Measurements from ENCODE around the gene LCE1E.

The LCE1E gene

GRCh38 chr1:152786077-152786476 lies at the start of gene LCE1E:
Gene LCE1E (plus strand): TSS chr1:152786257. CDS start chr1:152787300, 1,043 bp downstream.
- DNase-seq: no peak
- no peaks in the 10 kb centered on the region for H3K36me3 Mint-ChIP-seq (ENCODE audit: low read depth)
- peaks cover 49% of the 10 kb centered on the region for H3K27me3 Mint-ChIP-seq
- no peaks in the 10 kb centered on the region for H3K4me1 Mint-ChIP-seq (ENCODE audit: low read depth)
- no peak within 1 kb of the TSS for H3K27ac Mint-ChIP-seq
- H3K9me3 Mint-ChIP-seq: no peaks in the 10 kb centered on the region
- H3K4me3 Mint-ChIP-seq: no peak within 1 kb of the TSS

- no peaks in the 10 kb centered on the region for H3K9me3 Mint-ChIP-seq
- no peaks in the 10 kb centered on the region for H3K4me1 Mint-ChIP-seq (ENCODE audit: low read depth)
- H3K36me3 Mint-ChIP-seq (ENCODE audit: low read depth): no peaks in the 10 kb centered on the region
- no peak overlapping the region for H3K27ac Mint-ChIP-seq
- peaks cover 27% of the 10 kb centered on the region for H3K27me3 Mint-ChIP-seq
- no peak for DNase-seq
- no peak overlapping the region for H3K4me3 Mint-ChIP-seq
Observed at GRCh38 chr1:152737997-152738396, 48.1 kb upstream of the LCE1E start.

GRCh38 chr1:152739841-152740240 lies 46.2 kb upstream of the LCE1E start:
- H3K27ac Mint-ChIP-seq: no peak overlapping the region
- peaks cover 30% of the 10 kb centered on the region for H3K27me3 Mint-ChIP-seq
- no peaks in the 10 kb centered on the region for H3K4me1 Mint-ChIP-seq (ENCODE audit: low read depth)
- DNase-seq: no peak
- H3K4me3 Mint-ChIP-seq: no peak overlapping the region
- H3K9me3 Mint-ChIP-seq: no peaks in the 10 kb centered on the region
- H3K36me3 Mint-ChIP-seq (ENCODE audit: low read depth): no peaks in the 10 kb centered on the region

- Mint-ChIP-seq H3K4me1 (ENCODE audit: low read depth) (no peaks in the 10 kb centered on the region), H3K9me3 (no peaks in the 10 kb centered on the region), H3K27me3 (peaks cover 36% of the 10 kb centered on the region), H3K27ac (no peak overlapping the region), H3K4me3 (no peak overlapping the region), H3K36me3 (ENCODE audit: low read depth) (no peaks in the 10 kb centered on the region)
- no peak for DNase-seq
Observed at GRCh38 chr1:152741656-152742055, 44.4 kb upstream of the LCE1E start.

GRCh38 chr1:152743371-152744145 lies 42.5 kb upstream of the LCE1E start:
- Mint-ChIP-seq H3K36me3 (ENCODE audit: low read depth) (no peaks in the 10 kb centered on the region), H3K9me3 (no peaks in the 10 kb centered on the region), H3K27me3 (peaks cover 39% of the 10 kb centered on the region), H3K4me3 (no peak overlapping the region), H3K27ac (no peak overlapping the region), H3K4me1 (ENCODE audit: low read depth) (no peaks in the 10 kb centered on the region)
- DNase-seq: no peak

GRCh38 chr1:152745289-152745704 lies 40.8 kb upstream of the LCE1E start:
- DNase-seq: no peak
- H3K9me3 Mint-ChIP-seq: no peaks in the 10 kb centered on the region
- peaks cover 41% of the 10 kb centered on the region for H3K27me3 Mint-ChIP-seq

GRCh38 chr1:152745765-152746444 lies 40.2 kb upstream of the LCE1E start:
- Mint-ChIP-seq H3K9me3 (no peaks in the 10 kb centered on the region), H3K36me3 (ENCODE audit: low read depth) (no peaks in the 10 kb centered on the region), H3K27me3 (peaks cover 46% of the 10 kb centered on the region), H3K27ac (no peak overlapping the region), H3K4me1 (ENCODE audit: low read depth) (no peaks in the 10 kb centered on the region), H3K4me3 (no peak overlapping the region)
- no peak for DNase-seq

More at GRCh38 chr1:152745289-152745704, 40.8 kb upstream of the LCE1E start:
- Mint-ChIP-seq H3K27ac (no peak overlapping the region), H3K36me3 (ENCODE audit: low read depth) (no peaks in the 10 kb centered on the region), H3K4me3 (no peak overlapping the region), H3K4me1 (ENCODE audit: low read depth) (no peaks in the 10 kb centered on the region)

GRCh38 chr1:152747831-152748230 lies 38.2 kb upstream of the LCE1E start:
- no peak for DNase-seq
- Mint-ChIP-seq H3K36me3 (ENCODE audit: low read depth) (no peaks in the 10 kb centered on the region), H3K27ac (no peak overlapping the region), H3K4me3 (no peak overlapping the region), H3K9me3 (no peaks in the 10 kb centered on the region), H3K4me1 (ENCODE audit: low read depth) (no peaks in the 10 kb centered on the region), H3K27me3 (peaks cover 41% of the 10 kb centered on the region)

GRCh38 chr1:152752225-152752624 lies 33.8 kb upstream of the LCE1E start:
- Mint-ChIP-seq H3K4me1 (ENCODE audit: low read depth) (no peaks in the 10 kb centered on the region), H3K36me3 (ENCODE audit: low read depth) (no peaks in the 10 kb centered on the region), H3K27ac (no peak overlapping the region), H3K27me3 (peaks cover 41% of the 10 kb centered on the region), H3K9me3 (no peaks in the 10 kb centered on the region), H3K4me3 (no peak overlapping the region)
- no peak for DNase-seq

GRCh38 chr1:152753586-152753985 lies 32.5 kb upstream of the LCE1E start:
- Mint-ChIP-seq H3K27me3 (peaks cover 40% of the 10 kb centered on the region), H3K4me1 (ENCODE audit: low read depth) (no peaks in the 10 kb centered on the region), H3K4me3 (no peak overlapping the region), H3K9me3 (no peaks in the 10 kb centered on the region), H3K36me3 (ENCODE audit: low read depth) (no peaks in the 10 kb centered on the region), H3K27ac (no peak overlapping the region)
- no peak for DNase-seq

GRCh38 chr1:152756872-152757271 lies 29.2 kb upstream of the LCE1E start:
- Mint-ChIP-seq H3K9me3 (no peaks in the 10 kb centered on the region), H3K4me1 (ENCODE audit: low read depth) (no peaks in the 10 kb centered on the region), H3K27ac (no peak overlapping the region), H3K4me3 (no peak overlapping the region), H3K36me3 (ENCODE audit: low read depth) (no peaks in the 10 kb centered on the region), H3K27me3 (peaks cover 38% of the 10 kb centered on the region)
- DNase-seq: no peak

- no peaks in the 10 kb centered on the region for H3K4me1 Mint-ChIP-seq (ENCODE audit: low read depth)
- H3K27me3 Mint-ChIP-seq: peaks cover 38% of the 10 kb centered on the region
- H3K4me3 Mint-ChIP-seq: no peak within 1 kb of the TSS
- no peaks in the 10 kb centered on the region for H3K36me3 Mint-ChIP-seq (ENCODE audit: low read depth)
- no peak for DNase-seq
- no peaks in the 10 kb centered on the region for H3K9me3 Mint-ChIP-seq
- no peak within 1 kb of the TSS for H3K27ac Mint-ChIP-seq
Observed at GRCh38 chr1:152757747-152758146, 28.3 kb upstream of the LCE1E start, which contains the start of gene KPRP. Gene KPRP (plus strand): TSS chr1:152758025. CDS start chr1:152759589, 1,564 bp downstream.

- Mint-ChIP-seq H3K27me3 (peaks cover 36% of the 10 kb centered on the region), H3K9me3 (no peaks in the 10 kb centered on the region)
- no peak for DNase-seq
Observed at GRCh38 chr1:152758636-152759035, 27.4 kb upstream of the LCE1E start.

GRCh38 chr1:152759453-152760173 lies 26.4 kb upstream of the LCE1E start:
- H3K27me3 Mint-ChIP-seq: peaks cover 29% of the 10 kb centered on the region
- H3K9me3 Mint-ChIP-seq: no peaks in the 10 kb centered on the region
- no peak for DNase-seq
- H3K27ac Mint-ChIP-seq: no peak overlapping the region
- no peaks in the 10 kb centered on the region for H3K4me1 Mint-ChIP-seq (ENCODE audit: low read depth)
- H3K36me3 Mint-ChIP-seq (ENCODE audit: low read depth): no peaks in the 10 kb centered on the region
- H3K4me3 Mint-ChIP-seq: no peak overlapping the region

More at GRCh38 chr1:152758636-152759035, 27.4 kb upstream of the LCE1E start:
- Mint-ChIP-seq H3K4me1 (ENCODE audit: low read depth) (no peaks in the 10 kb centered on the region), H3K36me3 (ENCODE audit: low read depth) (no peaks in the 10 kb centered on the region), H3K27ac (no peak overlapping the region), H3K4me3 (no peak overlapping the region)
